Uterus (tissue), 2 donors: ENCODE measurements around the gene MTREX.

ENCODE experiments used
- CTCF ChIP-seq, 4 experiments: fragments of 200-600 bp in 2 of 4; fragments of 450-650 bp in 2 of 4; sonication (generic) in 2 of 4; IDR thresholded peaks; one replicate each; pipeline ENCODE4 v1.5.1; 2016 to 2019; ENCODE audit warnings: antibody characterized with exemption in 4 of 4, mild to moderate bottlenecking in 2 of 4, moderate library complexity in 1 of 4
- POLR2A ChIP-seq, 2 donors: fragments of 450-650 bp; IDR thresholded peaks; one replicate each; pipeline ENCODE4 v1.6.1; 2016; ENCODE audit warnings: antibody characterized with exemption in 2 of 2, mild to moderate bottlenecking in 1 of 2, moderate library complexity in 1 of 2

GRCh38 chr5:55407059-55407684 is 99.4 kb downstream of the MTREX start:
- TF ChIP-seq CTCF (IDR thresholded peaks at IDR 0.05) (peak; percentile 58 to 72 (median 68)), POLR2A (IDR thresholded peaks at IDR 0.05) (no peak)
